HuH-7 (cell line): ENCODE results near the gene PDE12.
"Not testable (repeated sequence)": the region's sequence is repeated elsewhere in the genome, so short reads cannot be mapped to it uniquely, and the experiment has no call there.

Source experiments
- DNase-seq: peaks from one replicate; pipeline ENCODE4 v3.0.0; 2011; ENCODE audit warnings: low spot score

The PDE12 gene

GRCh38 chr3:57587905-57588304 is 31.8 kb downstream of the PDE12 start:
- no peak for DNase-seq

DNA sequence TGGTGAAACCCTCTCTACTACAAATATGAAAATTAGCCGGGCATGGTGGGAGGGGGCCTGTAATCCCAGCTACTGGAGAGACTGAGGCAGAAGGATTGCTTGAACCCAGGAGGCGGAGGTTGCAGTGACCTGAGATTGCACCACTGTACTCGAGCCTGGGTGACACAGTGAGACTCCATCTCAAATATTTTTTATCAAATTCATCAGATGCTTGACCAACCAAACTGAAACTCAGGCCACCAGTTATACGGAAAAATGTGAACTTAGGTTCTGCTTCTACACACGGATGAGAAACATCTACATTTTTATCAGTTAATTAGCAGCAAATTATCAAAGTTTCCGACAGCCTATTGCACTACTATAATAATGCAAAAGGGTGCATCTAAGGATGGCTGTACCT is 36.2 kb downstream of the PDE12 start:
- no peak for DNase-seq

- DNase-seq = no peak
These were observed 38.1 kb downstream of the PDE12 start for GRCh38 chr3:57594144-57594543.

DNA sequence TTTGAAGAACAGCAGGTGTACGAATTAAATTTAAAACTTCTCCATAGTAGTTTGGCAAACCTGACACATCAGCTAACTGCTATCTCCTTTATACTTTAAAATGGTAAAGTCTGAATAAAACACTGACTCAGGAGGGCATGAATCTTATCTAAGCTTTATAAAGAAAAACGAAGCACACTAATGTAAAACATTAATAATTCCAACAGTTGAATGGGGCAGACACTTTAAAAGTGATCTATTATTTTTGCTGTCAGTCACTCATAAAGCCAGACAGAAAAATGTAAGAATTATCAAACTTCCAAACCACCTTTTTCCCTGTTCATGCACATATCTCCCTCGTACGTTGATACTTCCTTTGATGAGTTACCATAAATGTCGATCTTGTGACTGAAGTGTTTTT is 38.5 kb downstream of the PDE12 start:
- DNase-seq = no peak

GRCh38 chr3:57596495-57597126 is 40.5 kb downstream of the PDE12 start:
- peak; percentile 12 for DNase-seq

DNA sequence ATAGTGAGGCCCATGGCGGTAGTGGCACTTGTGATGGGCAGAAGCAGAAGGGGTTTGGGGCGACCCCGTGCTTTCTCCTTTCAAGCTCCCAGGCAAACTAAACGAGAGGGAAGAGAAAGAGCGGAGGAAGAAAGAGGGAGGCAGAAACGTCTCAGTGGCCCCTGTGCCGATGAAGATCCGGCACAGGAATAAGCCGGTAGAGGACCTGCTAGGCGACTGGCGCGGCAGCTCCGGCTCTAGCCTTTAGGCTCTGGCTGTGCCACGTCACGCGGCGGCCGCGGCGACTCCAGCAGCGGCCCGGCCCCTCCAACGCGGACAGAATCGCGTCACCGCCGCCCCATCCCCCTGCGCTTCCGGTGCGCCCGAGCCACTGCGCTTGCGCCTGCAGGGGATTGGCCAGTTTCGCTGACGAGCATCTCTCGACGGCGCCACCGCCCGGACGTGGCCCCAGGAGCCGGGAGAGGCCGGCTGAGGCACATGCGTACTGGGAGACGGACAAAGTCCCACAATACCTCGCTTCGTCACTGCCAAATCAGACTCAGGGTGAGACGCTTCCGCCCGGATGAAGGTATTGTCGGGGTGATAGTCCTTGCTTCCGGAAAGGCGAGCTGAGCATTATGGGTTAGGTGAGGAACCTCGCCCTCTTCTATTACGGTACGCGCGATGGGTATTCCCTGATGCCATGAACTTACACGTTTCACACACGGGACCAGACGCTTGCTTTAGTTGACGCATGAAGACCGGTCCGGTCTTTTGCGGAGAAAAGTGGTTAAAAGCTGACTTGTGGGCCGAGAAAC is 41.3 kb downstream of the PDE12 start, which contains the start of gene ARF4:
Gene ARF4, minus strand, starts transcription at position 218 of the 797 bp plus-strand sequence. Its CDS starts 204 bp downstream, at position 14.
- peak; percentile 72 for DNase-seq

DNA sequence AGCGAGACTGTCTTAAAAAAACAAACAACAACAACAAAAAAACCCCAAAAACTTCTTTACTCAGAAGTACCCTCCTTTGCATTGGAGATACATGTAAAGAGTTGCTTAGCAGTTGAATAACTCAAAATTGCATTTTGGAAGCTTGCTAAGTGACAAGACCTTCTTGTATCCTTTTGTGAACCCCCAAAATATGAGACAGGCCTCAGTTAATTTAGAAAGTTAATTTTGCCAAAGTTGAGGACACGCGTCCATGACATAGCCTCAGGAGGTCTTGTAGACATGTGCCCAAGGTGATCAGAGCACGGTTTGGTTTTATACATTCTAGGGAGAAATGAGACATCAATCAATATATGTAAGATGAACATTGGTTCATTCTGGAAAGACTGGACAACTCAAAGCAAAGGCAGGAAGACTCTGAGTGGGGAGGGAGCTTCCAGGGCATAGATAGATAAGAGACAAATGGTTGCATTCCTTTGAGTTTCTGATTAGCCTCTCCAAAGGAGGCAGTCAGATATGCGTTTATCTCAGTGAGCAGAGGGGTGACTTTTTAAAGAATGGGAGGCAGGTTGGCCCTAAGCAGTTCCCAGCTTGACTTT is 42.8 kb downstream of the PDE12 start:
- DNase-seq = no peak

DNA sequence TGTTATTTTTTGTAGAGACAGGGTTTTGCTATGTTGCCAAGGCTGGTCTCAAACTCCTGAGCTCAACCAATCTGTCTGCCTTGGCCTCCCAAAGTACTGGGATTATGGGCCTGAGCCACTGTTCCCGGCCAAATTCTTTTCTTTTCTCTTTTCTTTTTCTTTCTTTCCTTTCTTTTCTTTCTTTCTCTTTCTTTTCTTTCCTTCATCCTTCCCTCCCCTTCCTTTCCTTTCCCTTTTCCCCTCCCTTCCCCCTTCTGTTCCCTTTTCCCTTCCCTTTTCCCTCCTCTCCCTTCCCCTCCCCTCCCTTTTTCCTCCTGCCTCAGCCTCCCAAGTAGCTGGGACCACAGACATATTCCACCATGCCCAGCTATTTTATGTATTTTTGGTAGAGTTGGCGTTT is 44.1 kb downstream of the PDE12 start:
- no peak for DNase-seq

GRCh38 chr3:57604971-57605370 is 48.9 kb downstream of the PDE12 start:
- no peak for DNase-seq

DNA sequence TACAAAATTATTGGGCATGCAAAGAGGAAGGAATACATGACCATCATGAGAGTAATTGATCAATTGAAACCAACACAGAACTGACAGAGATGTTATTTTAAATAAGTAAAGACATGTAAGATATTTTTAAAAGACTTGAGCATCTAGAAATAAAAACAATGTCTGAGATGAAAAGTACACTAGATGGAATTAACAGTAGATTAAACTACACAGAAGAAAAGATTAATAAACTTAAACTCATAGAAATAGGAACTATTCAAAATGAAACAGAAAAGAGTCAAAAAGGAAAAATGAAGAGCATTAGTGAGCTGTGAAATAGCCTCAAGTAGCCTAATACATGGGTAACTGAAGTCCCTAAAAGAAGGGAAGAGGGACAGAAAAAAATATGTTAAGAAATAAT is 49.6 kb downstream of the PDE12 start:
- DNase-seq = no peak

GRCh38 chr3:57611870-57612269 is 55.8 kb downstream of the PDE12 start:
- not testable (repeated sequence) for DNase-seq

DNA sequence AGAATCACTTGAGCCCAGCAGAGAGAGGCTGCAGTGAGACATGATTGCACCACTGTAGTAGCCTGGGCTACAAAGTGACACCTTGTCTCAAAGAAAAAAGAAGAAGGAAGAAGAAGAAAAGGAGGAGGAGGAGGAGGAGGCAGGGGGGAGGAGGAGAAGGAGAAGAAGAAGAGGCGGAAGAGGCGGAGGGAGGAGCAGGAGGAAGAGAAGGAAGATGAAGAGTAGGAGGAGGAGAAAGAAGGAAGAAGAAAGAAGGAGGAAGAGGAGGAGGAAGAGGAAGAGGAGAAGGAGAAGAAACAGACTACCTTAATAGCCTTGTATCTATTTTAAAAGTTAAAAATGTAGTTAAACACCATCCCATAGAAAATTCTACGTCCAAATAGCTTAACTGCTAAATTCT is 60.2 kb downstream of the PDE12 start:
- no peak for DNase-seq
